B cell (primary cell): ENCODE measurements around the gene RAB3A. TPM values are rescaled to one million over a fixed set of nuclear protein-coding genes. Genes with fewer than 3 reads are reported as not detected.
A peak's percentile ranks its signal among the peaks of the same experiment; 100 is the strongest.

Experiments
- ATAC-seq: fragments of 200-7000 bp; cut with Tn5 transposase; one replicate; pipeline ENCODE4 v1.10.0; 2021; ENCODE audit warnings: low read depth, mild to moderate bottlenecking, moderate number of reproducible peaks, moderate library complexity
- CTCF ChIA-PET: fragments of 350-600 bp; sonication (Branson Sonifier 250); formaldehyde crosslinking; loops from one replicate; lab custom pipeline; 2021; ENCODE audit warnings: antibody characterized with exemption, inconsistent platforms; lab: Charles Lee
- POLR2A ChIA-PET: fragments of 350-600 bp; sonication (Branson Sonifier 250); formaldehyde crosslinking; loops from one replicate; lab custom pipeline; 2021; ENCODE audit warnings: antibody characterized with exemption; lab: Charles Lee
- DNase-seq: peaks from one replicate; pipeline ENCODE4 v3.0.0; 2013
- H2AFZ ChIP-seq: 2 replicates; pipeline ENCODE4 v1.6.1; 2012; ENCODE audit warnings: mild to moderate bottlenecking, low read depth, low read length; ENCODE audit not compliant: insufficient read depth, poor library complexity, severe bottlenecking
- H3K27ac ChIP-seq, 2 donors: 1 replicate in 1 of 2; 2 replicates in 1 of 2; pipeline ENCODE4 v1.5.1; 2012 to 2013; ENCODE audit warnings: low read length in 2 of 2, mild to moderate bottlenecking in 2 of 2, moderate library complexity in 1 of 2
- H3K27me3 ChIP-seq, 4 experiments: fragments of 200-600 bp in 1 of 4; sonication (generic) in 1 of 4; replicated peaks in 1 of 4; 1 replicate in 2 of 4; 2 replicates in 2 of 4; pipeline versions ENCODE4 v1.6.1 to v1.7.0; 2013 to 2016; ENCODE audit warnings: low read length in 3 of 4, mild to moderate bottlenecking in 2 of 4, mixed read lengths in 1 of 4, moderate library complexity in 1 of 4; ENCODE audit not compliant: insufficient read depth in 4 of 4, control insufficient read depth in 3 of 4; ENCODE audit errors: control extremely low read depth in 1 of 4
- H3K36me3 ChIP-seq, 2 experiments: replicated peaks in 1 of 2; 1 replicate in 1 of 2; 2 replicates in 1 of 2; pipeline versions ENCODE4 v1.6.1 to v1.7.1; 2013; ENCODE audit warnings: low read length in 1 of 2; ENCODE audit not compliant: insufficient read depth in 2 of 2, control insufficient read depth in 1 of 2; ENCODE audit errors: control extremely low read depth in 1 of 2, extremely low read depth in 1 of 2
- H3K4me1 ChIP-seq, 2 donors: fragments of 200-600 bp in 1 of 2; sonication (generic) in 1 of 2; 1 replicate in 1 of 2; 2 replicates in 1 of 2; pipeline versions ENCODE4 v1.5.1 to v1.6.1; 2013 to 2017; ENCODE audit warnings: low read length in 2 of 2; ENCODE audit not compliant: control insufficient read depth in 2 of 2, insufficient read depth in 2 of 2
- H3K4me2 ChIP-seq: replicated peaks from 2 replicates; pipeline ENCODE3; 2012; ENCODE audit warnings: mild to moderate bottlenecking, low read depth, low read length; ENCODE audit not compliant: poor library complexity, severe bottlenecking
- H3K4me3 ChIP-seq, 5 experiments: fragments of 200-600 bp in 1 of 5; sonication (generic) in 1 of 5; 1 replicate in 3 of 5; 2 replicates in 2 of 5; pipeline versions ENCODE4 v1.5.1 to v1.7.0; 2011 to 2016; ENCODE audit warnings: low read length in 4 of 5, mild to moderate bottlenecking in 4 of 5, low read depth in 2 of 5, control low read depth in 1 of 5, moderate library complexity in 1 of 5; ENCODE audit not compliant: insufficient read depth in 1 of 5; ENCODE audit errors: control extremely low read depth in 1 of 5, extremely low read depth in 1 of 5
- H3K79me2 ChIP-seq: fragments of 200-600 bp; sonication (generic); one replicate; pipeline ENCODE4 v1.6.0; 2016; ENCODE audit warnings: low read length; ENCODE audit not compliant: control insufficient read depth, insufficient read depth
- H3K9ac ChIP-seq: fragments of 200-600 bp; sonication (generic); 2 replicates; pipeline ENCODE4 v1.6.1; 2017; ENCODE audit warnings: mild to moderate bottlenecking, low read length, moderate library complexity
- H3K9me3 ChIP-seq, 3 donors: one replicate each; pipeline versions ENCODE4 v1.6.1 to v1.7.1; 2013; ENCODE audit warnings: low read length in 2 of 3; ENCODE audit not compliant: control insufficient read depth in 2 of 3, insufficient read depth in 1 of 3; ENCODE audit errors: control extremely low read depth in 1 of 3
- H4K20me1 ChIP-seq: 2 replicates; pipeline ENCODE4 v1.6.0; 2012; ENCODE audit warnings: mild to moderate bottlenecking, low read length; ENCODE audit not compliant: insufficient read depth, control insufficient read depth, poor library complexity, severe bottlenecking
- H3K27ac Mint-ChIP-seq: one replicate; pipeline ENCODE4 v1.8.0; 2021; ENCODE audit warnings: mixed read lengths
- H3K27me3 Mint-ChIP-seq: one replicate; pipeline ENCODE4 v1.8.0; 2021; ENCODE audit warnings: mixed read lengths
- H3K4me1 Mint-ChIP-seq: one replicate; pipeline ENCODE4 v1.8.0; 2021; ENCODE audit warnings: mixed read lengths
- H3K4me3 Mint-ChIP-seq: one replicate; pipeline ENCODE4 v1.8.0; 2021; ENCODE audit warnings: mixed read lengths
- H3K9me3 Mint-ChIP-seq: one replicate; pipeline ENCODE4 v1.8.0; 2022; ENCODE audit warnings: mixed read lengths; ENCODE audit not compliant: insufficient read depth
- CTCF ChIP-seq: fragments of 200-600 bp; IDR thresholded peaks from one replicate; pipeline ENCODE4 v1.8.0; 2022; ENCODE audit warnings: antibody characterized with exemption, mild to moderate bottlenecking
- EZH2 ChIP-seq: IDR thresholded peaks from 2 replicates; pipeline ENCODE4 v1.6.1; 2012; ENCODE audit warnings: borderline replicate concordance, low read depth, mild to moderate bottlenecking, moderate library complexity, low read length; ENCODE audit not compliant: insufficient read depth, poor library complexity, severe bottlenecking
- WGBS: methylation state at CpG from one replicate; pipeline ENCODE4 v1.1.5; 2013; ENCODE audit warnings: missing lambda C conversion rate; ENCODE audit not compliant: insufficient coverage; 5-methylcytosine and 5-hydroxymethylcytosine counted together
- intact Hi-C: fragments of 100-400 bp; cut with micrococcal nuclease; formaldehyde crosslinking; loops from one replicate; pipeline ENCODE4 v1.10.0; 2022
- polyA plus RNA-seq: library from polyadenylated mRNA; depleted of rRNA; stranded (reverse); fragments of >200 nt; gene quantifications from 2 replicates; pipeline ENCODE4 v1.2.3, GENCODE V29; 2012
- total RNA-seq, 2 donors: library from RNA; stranded (reverse); fragments of 120-200 nt in 1 of 2; gene quantifications; 1 replicate in 1 of 2; 2 replicates in 1 of 2; pipeline versions ENCODE4 v1.2.3 to v1.2.4, GENCODE V29; 2013 to 2022

The RAB3A gene
- total and polyA plus RNA-seq, 2 donors (not counting 1 experiment from before 2014, with no cell fraction given): 7.7 to 10.4 TPM

GRCh38 chr19:18204394-18205199 lies 755 bp upstream of the RAB3A start:
- H3K9ac ChIP-seq: peak overlapping the region; percentile 82
- Mint-ChIP-seq H3K9me3 (no peaks in the 10 kb centered on the region), H3K27me3 (peaks cover 6% of the 10 kb centered on the region), H3K4me1 (peaks cover 28% of the 10 kb centered on the region), H3K27ac (peak overlapping the region; percentile 96), H3K4me3 (peak overlapping the region; percentile 95)
- peaks cover 0 to 5% (median 1%) of the 10 kb centered on the region in 4 experiments for H3K27me3 ChIP-seq
- H3K36me3 ChIP-seq: peaks cover 0 to 5% of the 10 kb centered on the region in 2 experiments
- peak overlapping the region; percentile 73 for H2AFZ ChIP-seq
- peak overlapping the region; percentile 74 to 94 (median 91) for H3K4me3 ChIP-seq
- CTCF ChIA-PET: interaction anchor here (0.7 to 11.5 kb wide), 14 partner anchors 12 to 266 kb away, joined by 3 to 152 read pairs (median 5); partner anchors contain the start of genes IFI30, LSM4, MPV17L2 and SSBP4
- TF ChIP-seq CTCF: no peak
- no peak for TF ChIP-seq EZH2
- peak overlapping the region; percentile 95 for H3K4me2 ChIP-seq
- no peaks in the 10 kb centered on the region for H3K9me3 ChIP-seq
- H3K4me1 ChIP-seq: peaks cover 15 to 29% of the 10 kb centered on the region in 2 donors
- peak; percentile 29 for ATAC-seq
- POLR2A ChIA-PET: interaction anchor here (0.5 to 3.9 kb wide), 20 partner anchors 7 to 259 kb away, joined by 3 to 27 read pairs (median 4); partner anchors contain the start of genes LSM4 and MPV17L2
- intact Hi-C loops: loop anchor here (1.0 to 5.0 kb wide), 11 partner anchors 12 to 628 kb away; partner anchors contain the start of genes IFI30, JUND and UPF1
- H3K27ac ChIP-seq: peak overlapping the region; percentile 86 to 98
- WGBS: under 1% methylated on average over 16 of the region's 22 CpGs
- peak; percentile 80 for DNase-seq
- H3K79me2 ChIP-seq: peaks cover 26% of the 10 kb centered on the region
- H4K20me1 ChIP-seq: no peaks in the 10 kb centered on the region
